Glomerular endothelial cell (primary cell): ENCODE data around the gene TDRD12. TPM values are rescaled to one million over a fixed set of nuclear protein-coding genes. Genes with fewer than 3 reads are reported as not detected.
"Not testable (repeated sequence)": the region's sequence is repeated elsewhere in the genome, so short reads cannot be mapped to it uniquely, and the experiment has no call there.

Experiments used
- DNase-seq: peaks from one replicate; pipeline ENCODE4 v3.0.0-alpha.2; 2011; ENCODE audit warnings: low read depth, low spot score; ENCODE audit errors: extremely low read depth
- total RNA-seq: library from RNA; depleted of rRNA; stranded (reverse); fragments of >200 nt; gene quantifications from 2 replicates; pipeline ENCODE4 v1.2.3, GENCODE V29; 2015

TDRD12 gene
- total RNA-seq, 1 donor from 2014 or later = 0.23 TPM

GRCh38 chr19:32824916-32825608 is 105.5 kb downstream of the TDRD12 start:
- peak; percentile 4 for DNase-seq

- DNase-seq = no peak
Measured at GRCh38 chr19:32828139-32828538, 108.6 kb downstream of the TDRD12 start.

GRCh38 chr19:32828643-32829344 is 109.2 kb downstream of the TDRD12 start:
- no peak for DNase-seq

DNA sequence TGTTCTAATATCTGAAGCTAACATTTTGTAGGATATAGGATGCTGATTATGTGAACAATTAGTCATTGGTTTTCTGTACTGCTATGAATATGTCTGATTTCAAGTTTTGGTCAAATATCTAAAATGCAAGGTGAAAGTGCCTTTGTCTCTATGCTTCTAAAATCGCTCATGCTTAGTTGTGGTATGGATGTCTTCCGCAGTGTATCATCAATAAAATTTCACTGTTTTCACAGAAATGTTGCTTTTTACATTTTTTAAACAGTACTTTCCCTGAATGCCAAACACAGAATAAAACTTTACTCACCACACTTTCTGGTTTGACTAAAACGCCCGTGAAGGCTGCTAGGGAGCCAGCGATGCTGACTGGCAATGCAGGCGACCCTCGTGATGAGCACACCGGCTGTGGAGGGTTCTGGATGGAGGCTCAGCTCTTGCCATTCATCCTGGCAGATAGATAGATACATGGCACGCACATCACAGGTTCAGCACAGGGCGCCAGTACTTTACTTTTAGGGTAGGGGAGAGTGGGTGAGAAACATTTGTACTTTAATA is 109.9 kb downstream of the TDRD12 start:
- DNase-seq = no peak

DNA sequence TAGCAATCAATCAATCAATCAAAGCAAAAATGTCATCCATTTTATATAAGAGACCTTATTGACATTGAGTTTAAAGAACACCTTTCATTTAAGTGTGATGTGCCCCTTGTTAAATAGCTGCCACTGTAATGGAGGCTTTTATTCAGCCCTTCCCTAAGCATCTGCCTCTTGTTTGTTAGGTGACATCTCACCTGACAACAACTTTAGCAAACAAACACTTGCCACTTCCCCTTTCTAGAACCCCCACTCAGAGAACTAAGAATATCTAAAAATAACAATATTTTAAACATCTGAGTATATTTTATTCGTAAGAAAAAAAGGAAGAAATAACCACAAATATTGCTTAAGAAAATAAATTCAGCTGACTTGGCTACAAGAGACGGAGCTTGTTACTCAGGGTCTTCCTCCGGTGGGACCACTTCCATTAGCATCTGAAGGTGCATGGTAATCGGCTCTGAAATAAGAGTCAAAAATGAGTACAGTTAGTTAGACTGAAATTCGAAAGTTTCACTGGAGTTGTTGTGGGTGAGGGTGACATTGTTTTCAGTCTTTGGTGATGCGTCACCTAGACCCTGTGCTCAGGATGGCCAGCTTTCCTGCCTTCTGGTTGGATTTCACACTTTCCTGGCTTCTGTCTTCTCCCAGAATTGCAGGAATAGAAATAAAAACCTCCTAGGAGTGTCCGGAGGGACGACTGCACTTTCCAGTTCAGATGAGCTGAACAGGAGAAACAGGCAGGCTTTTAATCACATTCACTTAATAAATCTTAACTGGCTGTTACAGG is 110.9 kb downstream of the TDRD12 start:
- no peak for DNase-seq

GRCh38 chr19:32831611-32832010 is 112.0 kb downstream of the TDRD12 start:
- DNase-seq = no peak

DNA sequence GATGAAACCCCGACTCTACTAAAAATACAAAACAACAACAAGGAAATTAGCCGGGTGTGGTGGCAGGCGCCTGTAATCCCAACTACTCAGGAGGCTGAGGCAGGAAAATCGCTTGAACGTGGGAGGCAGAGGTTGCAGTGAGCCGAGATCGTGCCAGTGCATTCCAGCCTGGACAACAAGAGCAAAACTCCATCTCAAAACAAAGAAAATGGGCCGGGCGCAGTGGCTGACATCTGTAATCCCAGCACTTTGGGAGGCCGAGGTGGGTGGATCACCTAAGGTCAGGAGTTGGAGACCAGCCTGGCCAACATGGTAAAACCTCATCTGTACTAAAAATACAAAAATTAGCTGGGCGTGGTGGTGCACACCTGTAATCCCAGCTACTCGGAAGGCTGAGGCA is 112.5 kb downstream of the TDRD12 start:
- DNase-seq = not testable (repeated sequence)

GRCh38 chr19:32832825-32833224 is 113.3 kb downstream of the TDRD12 start:
- DNase-seq = not testable (repeated sequence)

GRCh38 chr19:32833388-32833787 is 113.8 kb downstream of the TDRD12 start:
- DNase-seq = not testable (repeated sequence)

DNA sequence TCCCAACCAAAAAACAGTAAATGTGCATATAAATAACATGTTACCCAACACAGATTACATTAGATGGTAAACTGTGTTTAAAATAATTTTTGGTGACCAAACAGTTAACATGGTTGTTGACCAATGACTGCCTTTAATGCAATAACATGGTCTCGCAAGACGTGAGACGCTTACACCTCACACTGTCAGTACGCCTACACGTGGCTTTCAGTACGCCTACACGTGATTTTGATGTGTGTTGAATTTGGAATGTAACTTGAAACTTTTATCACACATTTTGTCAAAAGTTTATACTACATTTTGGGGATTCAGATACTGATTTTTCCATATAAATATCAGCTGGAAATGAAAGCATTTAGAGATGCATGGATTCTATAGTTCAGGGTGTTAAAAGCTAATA is 118.0 kb downstream of the TDRD12 start:
- DNase-seq = no peak

DNA sequence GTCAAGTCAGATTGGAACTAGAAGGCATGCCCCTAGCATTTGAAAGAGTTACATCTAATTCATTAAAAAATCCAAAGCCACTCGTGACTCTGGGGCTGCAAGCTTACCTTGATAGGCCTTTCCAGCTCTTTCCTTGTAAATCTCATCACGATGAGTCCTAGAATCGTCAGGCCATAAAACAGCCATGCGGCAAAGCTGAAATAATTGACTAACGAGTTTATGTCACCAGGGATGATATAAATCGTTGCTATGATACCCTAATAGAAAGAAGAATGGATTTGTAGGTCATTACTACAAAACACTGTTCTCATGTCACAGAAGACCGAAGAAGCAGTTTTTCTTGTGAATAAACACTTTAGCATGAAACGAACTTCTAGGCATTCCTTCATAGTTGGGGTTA is 122.5 kb downstream of the TDRD12 start:
- DNase-seq = no peak

- no peak for DNase-seq
Measured at GRCh38 chr19:32843716-32844245, 124.2 kb downstream of the TDRD12 start.

GRCh38 chr19:32848035-32848434 is 128.5 kb downstream of the TDRD12 start:
- DNase-seq = not testable (repeated sequence)

GRCh38 chr19:32852216-32852615 is 132.6 kb downstream of the TDRD12 start:
- no peak for DNase-seq

DNA sequence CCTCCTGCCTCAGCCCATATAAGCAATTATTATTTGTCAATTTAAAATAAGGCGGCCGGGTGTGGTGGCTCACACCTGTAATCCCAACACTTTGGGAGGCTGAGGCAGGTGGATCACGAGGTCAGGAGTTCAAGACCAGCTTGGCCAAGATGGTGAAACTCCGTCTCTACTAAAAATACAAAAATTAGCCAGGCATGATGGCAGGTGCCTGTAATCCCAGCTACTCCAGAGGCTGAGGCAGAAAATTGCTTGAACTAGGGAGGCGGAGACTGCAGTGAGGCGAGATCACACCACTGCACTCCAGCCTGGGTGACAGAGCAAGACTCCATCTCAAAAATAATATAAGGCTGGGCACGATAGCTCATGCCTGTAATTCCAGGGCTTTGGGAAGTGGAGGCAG is 137.3 kb downstream of the TDRD12 start:
- not testable (repeated sequence) for DNase-seq

- no peak for DNase-seq
Measured at GRCh38 chr19:32857584-32857983, 138.0 kb downstream of the TDRD12 start.

- no peak for DNase-seq
Measured at GRCh38 chr19:32858155-32858554, 138.6 kb downstream of the TDRD12 start.

DNA sequence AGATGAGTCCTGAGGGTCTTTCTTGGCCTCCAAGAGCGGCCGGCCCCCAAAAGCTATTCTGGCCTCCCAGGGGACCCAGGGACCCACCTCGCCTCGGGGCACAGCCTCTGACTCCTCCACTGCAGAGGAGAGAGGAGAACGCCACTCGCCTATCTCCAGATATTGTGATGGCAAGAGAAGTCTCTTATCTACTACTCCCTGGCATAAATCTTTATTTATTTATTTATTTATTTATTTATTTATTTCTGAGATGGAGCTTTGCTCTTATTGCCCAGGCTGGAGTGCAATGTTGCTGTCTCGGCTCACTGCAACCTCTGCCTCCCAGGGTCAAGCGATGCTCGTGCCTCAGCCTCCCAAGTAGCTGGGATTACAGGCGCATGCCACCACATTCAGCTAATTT is 139.0 kb downstream of the TDRD12 start:
- DNase-seq = no peak

DNA sequence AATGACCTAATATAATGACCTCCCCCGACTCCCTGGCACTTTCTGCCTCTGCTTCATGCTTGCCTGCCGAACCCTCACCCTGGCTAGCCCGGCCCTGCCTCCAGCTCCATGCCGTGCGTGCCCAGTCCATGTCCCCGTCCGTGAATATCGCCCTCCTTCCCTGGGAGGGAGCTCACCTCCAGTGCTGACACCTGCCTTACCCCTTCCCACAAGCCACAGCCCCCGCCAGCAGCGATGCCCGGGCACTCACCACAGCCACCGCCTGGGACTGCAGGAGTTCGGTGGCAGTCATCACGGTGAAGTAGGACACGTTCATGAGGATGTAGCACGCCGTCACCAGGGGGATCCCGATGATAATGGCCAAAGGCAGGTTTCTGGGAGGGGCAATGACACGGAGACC is 140.0 kb downstream of the TDRD12 start:
- DNase-seq = no peak

- DNase-seq = no peak
Measured at GRCh38 chr19:32861596-32861995, 142.0 kb downstream of the TDRD12 start.

- no peak for DNase-seq
Measured at GRCh38 chr19:32862173-32862572, 142.6 kb downstream of the TDRD12 start.
